GM23338 (cell line): Measurements from ENCODE around the gene PRDM2. TPM values are rescaled to one million over a fixed set of nuclear protein-coding genes. Genes with fewer than 3 reads are reported as not detected.

ENCODE experiments used
- ATAC-seq: fragments of 200-7000 bp; cut with Tn5 transposase; 3 replicates; pipeline ENCODE4 v1.9.1; 2020
- DNase-seq: peaks from one replicate; pipeline ENCODE4 v3.0.0-alpha.2; 2015; ENCODE audit warnings: low spot score
- H2AFZ ChIP-seq: fragments of 200-600 bp; sonication (generic); 2 replicates; pipeline ENCODE4 v1.8.0; 2016; ENCODE audit warnings: antibody characterized with exemption, mild to moderate bottlenecking, moderate library complexity
- H3F3A ChIP-seq: fragments of 200-600 bp; sonication (generic); replicated peaks from 2 replicates; pipeline ENCODE4 v1.8.0; 2017; ENCODE audit warnings: antibody characterized with exemption, mixed run types, low read depth
- H3K27ac ChIP-seq: fragments of 200-600 bp; sonication (generic); 2 replicates; pipeline ENCODE4 v1.6.1; 2016; ENCODE audit warnings: low read depth
- H3K27me3 ChIP-seq: fragments of 200-600 bp; sonication (generic); 2 replicates; pipeline ENCODE4 v1.8.0; 2016; ENCODE audit warnings: mild to moderate bottlenecking, mixed run types, moderate library complexity; ENCODE audit not compliant: insufficient read depth
- H3K36me3 ChIP-seq: fragments of 200-600 bp; sonication (generic); 2 replicates; pipeline ENCODE4 v1.8.0; 2016; ENCODE audit warnings: mild to moderate bottlenecking; ENCODE audit not compliant: insufficient read depth
- H3K4me1 ChIP-seq: fragments of 200-600 bp; sonication (generic); 2 replicates; pipeline ENCODE4 v1.8.0; 2016; ENCODE audit warnings: mild to moderate bottlenecking, moderate library complexity; ENCODE audit not compliant: insufficient read depth
- H3K4me2 ChIP-seq: fragments of 200-600 bp; sonication (generic); 2 replicates; pipeline ENCODE4 v1.7.1; 2017; ENCODE audit warnings: mixed run types
- H3K4me3 ChIP-seq: fragments of 200-600 bp; sonication (generic); 2 replicates; pipeline ENCODE4 v1.6.1; 2016; ENCODE audit warnings: mixed run types
- H3K79me2 ChIP-seq: fragments of 200-600 bp; sonication (generic); replicated peaks from 2 replicates; pipeline ENCODE4 v1.8.0; 2017; ENCODE audit warnings: mild to moderate bottlenecking; ENCODE audit not compliant: insufficient read depth
- H3K9me2 ChIP-seq: fragments of 200-600 bp; sonication (generic); 2 replicates; pipeline ENCODE4 v1.8.0; 2017; ENCODE audit not compliant: insufficient read depth
- H4K20me1 ChIP-seq: fragments of 200-600 bp; sonication (generic); replicated peaks from 2 replicates; pipeline ENCODE4 v1.8.0; 2017; ENCODE audit warnings: mild to moderate bottlenecking; ENCODE audit not compliant: insufficient read depth
- H3K27ac Mint-ChIP-seq: 2 replicates; pipeline ENCODE4 v1.8.0; 2020; ENCODE audit warnings: inconsistent platforms, mild to moderate bottlenecking, moderate library complexity, mixed read lengths
- H3K27me3 Mint-ChIP-seq: 3 replicates; pipeline ENCODE4 v1.8.0; 2022; ENCODE audit warnings: low read depth, mild to moderate bottlenecking, moderate library complexity, mixed read lengths, inconsistent platforms; ENCODE audit not compliant: insufficient read depth, poor library complexity
- H3K36me3 Mint-ChIP-seq: 3 replicates; pipeline ENCODE4 v1.8.0; 2021; ENCODE audit warnings: low read depth, mild to moderate bottlenecking, inconsistent platforms, moderate library complexity, mixed read lengths
- H3K4me1 Mint-ChIP-seq: 3 replicates; pipeline ENCODE4 v1.8.0; 2020; ENCODE audit warnings: mild to moderate bottlenecking, inconsistent platforms, mixed read lengths
- H3K4me3 Mint-ChIP-seq: 3 replicates; pipeline ENCODE4 v1.8.0; 2021; ENCODE audit warnings: moderate library complexity, mild to moderate bottlenecking, inconsistent platforms, mixed read lengths
- H3K9me3 Mint-ChIP-seq: 3 replicates; pipeline ENCODE4 v1.8.0; 2020; ENCODE audit warnings: moderate library complexity, mild to moderate bottlenecking, inconsistent platforms, mixed read lengths
- CREB1 ChIP-seq: fragments of 250-450 bp; sonication (Bioruptor Pico); IDR thresholded peaks from 2 replicates; pipeline ENCODE4 v1.5.0; 2020; ENCODE audit warnings: low read depth, mild to moderate bottlenecking, moderate library complexity
- CTCF ChIP-seq, 2 experiments: fragments of 200-600 bp in 1 of 2; sonication (generic) in 1 of 2; conservative IDR thresholded peaks; 2 replicates each; pipeline versions ENCODE4 v1.5.1 to v1.6.1; 2016 to 2017; ENCODE audit warnings: antibody characterized with exemption in 2 of 2, low read depth in 2 of 2, mild to moderate bottlenecking in 2 of 2, moderate library complexity in 1 of 2
- ETS1 ChIP-seq: IDR thresholded peaks from 2 replicates; pipeline ENCODE4 v1.6.1; 2016; ENCODE audit warnings: antibody characterized with exemption
- EZH2 ChIP-seq: fragments of 200-600 bp; sonication (generic); IDR thresholded peaks from one replicate; pipeline ENCODE4 v1.8.0; 2017; ENCODE audit warnings: antibody characterized with exemption, mild to moderate bottlenecking, low read depth; ENCODE audit not compliant: unreplicated experiment
- EZH2phosphoT487 ChIP-seq: fragments of 200-600 bp; sonication (generic); IDR thresholded peaks from one replicate; pipeline ENCODE4 v1.8.1; 2018; ENCODE audit warnings: antibody characterized with exemption; ENCODE audit not compliant: unreplicated experiment
- NANOG ChIP-seq: IDR thresholded peaks from 2 replicates; pipeline ENCODE4 v1.6.1; 2016; ENCODE audit warnings: antibody characterized with exemption, borderline replicate concordance
- POLR2AphosphoS5 ChIP-seq: IDR thresholded peaks from 2 replicates; pipeline ENCODE4 v1.6.1; 2016; ENCODE audit warnings: antibody characterized with exemption, low read depth
- REST ChIP-seq: IDR thresholded peaks from one replicate; pipeline ENCODE4 v1.6.1; 2018; ENCODE audit warnings: antibody characterized with exemption; ENCODE audit not compliant: unreplicated experiment
- STAT1 ChIP-seq: IDR thresholded peaks from one replicate; pipeline ENCODE4 v1.6.1; 2016; ENCODE audit warnings: antibody characterized with exemption; ENCODE audit not compliant: unreplicated experiment
- ZNF114 ChIP-seq: fragments of 250-450 bp; sonication (Bioruptor Pico); IDR thresholded peaks from 2 replicates; pipeline ENCODE4 v1.5.0; 2020; ENCODE audit warnings: mild to moderate bottlenecking, moderate library complexity
- ZNF331 ChIP-seq: fragments of 250-450 bp; sonication (Bioruptor Pico); IDR thresholded peaks from 2 replicates; pipeline ENCODE4 v1.5.0; 2020; ENCODE audit warnings: low read depth, mild to moderate bottlenecking, moderate library complexity
- polyA plus RNA-seq: library from polyadenylated mRNA; unstranded; fragments of >200 nt; fragmentation: Nextera tagmentation; extraction: Ambion mirVana; gene quantifications from 2 replicates; pipeline ENCODE4 v1.2.1, GENCODE V29; 2016
- total RNA-seq: library from RNA; depleted of rRNA; stranded (reverse); fragments of >200 nt; shearing (Covaris generic); gene quantifications from 2 replicates; pipeline ENCODE4 v1.2.3, GENCODE V29; 2014

The PRDM2 gene
- total and polyA plus RNA-seq, 2 experiments from 2014 or later = 11.6 to 28.3 TPM

GRCh38 chr1:13864760-13865159 is 164.8 kb downstream of the PRDM2 start:
- H3K4me3 Mint-ChIP-seq = no peak overlapping the region
- H3K27me3 Mint-ChIP-seq = peaks cover 2% of the 10 kb centered on the region
- Histone ChIP-seq H3K4me3 (no peak overlapping the region), H3K9me2 (no peaks in the 10 kb centered on the region), H3K4me2 (no peak overlapping the region), H3F3A (no peaks in the 10 kb centered on the region), H3K27ac (no peak overlapping the region), H4K20me1 (no peaks in the 10 kb centered on the region; the same call in 1 of the 2 replicates), H3K4me1 (no peaks in the 10 kb centered on the region), H2AFZ (no peak overlapping the region), H3K27me3 (no peaks in the 10 kb centered on the region), H3K36me3 (no peaks in the 10 kb centered on the region), H3K79me2 (no peaks in the 10 kb centered on the region)
- H3K4me1 Mint-ChIP-seq = no peaks in the 10 kb centered on the region
- no peaks in the 10 kb centered on the region for H3K9me3 Mint-ChIP-seq
- no peaks in the 10 kb centered on the region for H3K36me3 Mint-ChIP-seq
- no peak for ATAC-seq
- TF ChIP-seq STAT1 = no peak
- no peak for TF ChIP-seq ZNF331 (CRISPR knock-in tag)
- TF ChIP-seq EZH2phosphoT487 = no peak
- TF ChIP-seq EZH2 = no peak
- no peak for TF ChIP-seq CTCF (conservative IDR thresholded peaks at IDR 0.05; ENCODE audit: low read depth in 2 of 2)
- no peak for TF ChIP-seq ETS1
- no peak for TF ChIP-seq ZNF114 (CRISPR knock-in tag)
- TF ChIP-seq CREB1 (CRISPR knock-in tag) = no peak
- no peak for DNase-seq
- H3K27ac Mint-ChIP-seq = no peak overlapping the region

GRCh38 chr1:13865851-13866250 is 165.9 kb downstream of the PRDM2 start:
- no peaks in the 10 kb centered on the region for H3K9me2 ChIP-seq
- no peaks in the 10 kb centered on the region for H3K36me3 ChIP-seq
- no peak for ATAC-seq
- no peaks in the 10 kb centered on the region; the same call in 1 of the 2 replicates for H4K20me1 ChIP-seq
- no peak overlapping the region for H3K4me3 Mint-ChIP-seq
- H2AFZ ChIP-seq = no peak overlapping the region
- no peaks in the 10 kb centered on the region for H3K27me3 ChIP-seq
- H3K36me3 Mint-ChIP-seq = no peaks in the 10 kb centered on the region
- H3K4me2 ChIP-seq = no peak overlapping the region
- H3K4me3 ChIP-seq = no peak overlapping the region
- no peaks in the 10 kb centered on the region for H3K79me2 ChIP-seq
- H3K4me1 Mint-ChIP-seq = no peaks in the 10 kb centered on the region
- no peaks in the 10 kb centered on the region for H3F3A ChIP-seq
- no peaks in the 10 kb centered on the region for H3K4me1 ChIP-seq
- no peak overlapping the region for H3K27ac ChIP-seq
- no peak for DNase-seq
- no peaks in the 10 kb centered on the region for H3K9me3 Mint-ChIP-seq
- H3K27ac Mint-ChIP-seq = no peak overlapping the region
- peaks cover 2% of the 10 kb centered on the region for H3K27me3 Mint-ChIP-seq
- TF ChIP-seq ETS1 = no peak
- TF ChIP-seq CREB1 (CRISPR knock-in tag) = no peak
- no peak for TF ChIP-seq NANOG
- no peak for TF ChIP-seq POLR2AphosphoS5
- TF ChIP-seq REST = no peak
- TF ChIP-seq EZH2phosphoT487 = no peak
